AG04450 (cell line): ENCODE measurements around the gene TGFBR3. TPM values are rescaled to one million over a fixed set of nuclear protein-coding genes. Genes with fewer than 3 reads are reported as not detected.

ENCODE experiments used
- CTCF ChIA-PET: fragments of 300-600, 350-600 bp; formaldehyde crosslinking; extraction: SDS; loops from one replicate; lab custom pipeline; 2022; ENCODE audit warnings: antibody characterized with exemption, inconsistent platforms; lab: Charles Lee
- POLR2A ChIA-PET: fragments of 350-600 bp; formaldehyde crosslinking; extraction: SDS; loops from one replicate; lab custom pipeline; 2021; ENCODE audit warnings: antibody characterized with exemption, inconsistent platforms; lab: Yijun Ruan, JAX
- DNase-seq: peaks from one replicate; pipeline ENCODE4 v3.0.0-alpha.2; 2011; ENCODE audit warnings: low read depth, low spot score
- H3K27ac ChIP-seq: one replicate; pipeline ENCODE4 v1.5.1; 2012; ENCODE audit warnings: low read depth, low read length, control low read depth
- H3K27me3 ChIP-seq: one replicate; pipeline ENCODE4 v1.6.0; 2012; ENCODE audit warnings: low read length; ENCODE audit not compliant: control insufficient read depth, insufficient read depth
- H3K4me3 ChIP-seq: 2 replicates; pipeline ENCODE4 v1.5.1; 2011; ENCODE audit warnings: mild to moderate bottlenecking, low read depth, low read length, control low read depth
- H3K9me3 ChIP-seq: 2 replicates; pipeline ENCODE4 v1.5.1; 2012; ENCODE audit warnings: low read length; ENCODE audit not compliant: control insufficient read depth, insufficient read depth
- polyA plus RNA-seq: library from polyadenylated mRNA; depleted of rRNA; stranded (reverse); fragments of >200 nt; gene quantifications from 2 replicates; pipeline ENCODE4 v1.2.3, GENCODE V29; 2011
- TF ChIP-seq, protein P1 (sequence below): IDR thresholded peaks from 2 replicates; pipeline ENCODE4 v1.5.1; 2011; ENCODE audit warnings: low read depth, low read length, control low read depth, inconsistent platforms

The TGFBR3 gene
- polyA plus RNA-seq, 1 experiment = 36.5 TPM

- no peaks in the 10 kb centered on the region for H3K27me3 ChIP-seq
- no peak for DNase-seq
- TF ChIP-seq, protein P1, sequence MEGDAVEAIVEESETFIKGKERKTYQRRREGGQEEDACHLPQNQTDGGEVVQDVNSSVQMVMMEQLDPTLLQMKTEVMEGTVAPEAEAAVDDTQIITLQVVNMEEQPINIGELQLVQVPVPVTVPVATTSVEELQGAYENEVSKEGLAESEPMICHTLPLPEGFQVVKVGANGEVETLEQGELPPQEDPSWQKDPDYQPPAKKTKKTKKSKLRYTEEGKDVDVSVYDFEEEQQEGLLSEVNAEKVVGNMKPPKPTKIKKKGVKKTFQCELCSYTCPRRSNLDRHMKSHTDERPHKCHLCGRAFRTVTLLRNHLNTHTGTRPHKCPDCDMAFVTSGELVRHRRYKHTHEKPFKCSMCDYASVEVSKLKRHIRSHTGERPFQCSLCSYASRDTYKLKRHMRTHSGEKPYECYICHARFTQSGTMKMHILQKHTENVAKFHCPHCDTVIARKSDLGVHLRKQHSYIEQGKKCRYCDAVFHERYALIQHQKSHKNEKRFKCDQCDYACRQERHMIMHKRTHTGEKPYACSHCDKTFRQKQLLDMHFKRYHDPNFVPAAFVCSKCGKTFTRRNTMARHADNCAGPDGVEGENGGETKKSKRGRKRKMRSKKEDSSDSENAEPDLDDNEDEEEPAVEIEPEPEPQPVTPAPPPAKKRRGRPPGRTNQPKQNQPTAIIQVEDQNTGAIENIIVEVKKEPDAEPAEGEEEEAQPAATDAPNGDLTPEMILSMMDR = no peak
- peaks cover 3% of the 10 kb centered on the region; the same call in 1 of the 2 replicates for H3K9me3 ChIP-seq
- ChIA-PET POLR2A (interaction anchor here (1.2 kb wide), 1 partner anchor 144 kb away, joined by 3 read pairs; the partner anchor contains the start of gene TGFBR3), CTCF (interaction anchor here (0.6 kb wide), 1 partner anchor 230 kb away, joined by 6 read pairs; no protein-coding TSS in a partner anchor)
- H3K4me3 ChIP-seq = no peak overlapping the region
- H3K27ac ChIP-seq = no peak overlapping the region
Measured at GRCh38 chr1:91741906-91742305, 144.0 kb downstream of the TGFBR3 start.

- no peak overlapping the region for H3K27ac ChIP-seq
- H3K4me3 ChIP-seq = no peak overlapping the region
- DNase-seq = no peak
- POLR2A ChIA-PET = interaction anchor here (1.2 kb wide), 1 partner anchor 145 kb away, joined by 3 read pairs; the partner anchor contains the start of gene TGFBR3
- H3K9me3 ChIP-seq = no peaks in the 10 kb centered on the region
- CTCF ChIA-PET = no interaction called here
- H3K27me3 ChIP-seq = no peaks in the 10 kb centered on the region
- TF ChIP-seq, protein P1 = no peak
Measured at GRCh38 chr1:91741301-91741700, 144.7 kb downstream of the TGFBR3 start.

DNA sequence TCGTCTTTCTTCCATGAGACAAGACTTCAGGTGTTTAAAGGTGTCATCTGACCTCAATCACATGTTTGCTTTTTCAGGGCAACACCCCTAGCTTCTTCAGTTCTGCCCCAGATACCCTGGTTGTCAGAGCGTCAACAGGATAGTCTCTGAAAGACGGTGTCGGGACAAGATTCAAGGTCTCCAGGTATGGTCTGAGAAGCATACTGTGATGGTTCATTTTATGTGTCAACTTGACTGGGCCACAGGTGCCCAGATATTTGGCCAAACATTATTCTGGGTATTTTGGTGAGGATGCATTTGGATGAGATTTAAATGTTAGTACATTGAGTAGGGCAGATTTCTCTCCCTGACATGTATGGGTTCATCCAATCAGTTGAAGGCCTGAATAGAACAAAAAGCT lies 148.3 kb downstream of the TGFBR3 start:
- Histone ChIP-seq H3K9me3 (no peaks in the 10 kb centered on the region), H3K27ac (peak overlapping the region; percentile 57), H3K27me3 (no peaks in the 10 kb centered on the region), H3K4me3 (no peak overlapping the region)
- TF ChIP-seq, protein P1 = no peak
- no peak for DNase-seq
- ChIA-PET CTCF (interaction anchor here (0.6 to 2.1 kb wide), 3 partner anchors 8 to 224 kb away, joined by 3 to 8 read pairs (median 3); no protein-coding TSS in a partner anchor), POLR2A (interaction anchor here (0.8 kb wide), 1 partner anchor 44 kb away, joined by 3 read pairs; no protein-coding TSS in a partner anchor)

DNA sequence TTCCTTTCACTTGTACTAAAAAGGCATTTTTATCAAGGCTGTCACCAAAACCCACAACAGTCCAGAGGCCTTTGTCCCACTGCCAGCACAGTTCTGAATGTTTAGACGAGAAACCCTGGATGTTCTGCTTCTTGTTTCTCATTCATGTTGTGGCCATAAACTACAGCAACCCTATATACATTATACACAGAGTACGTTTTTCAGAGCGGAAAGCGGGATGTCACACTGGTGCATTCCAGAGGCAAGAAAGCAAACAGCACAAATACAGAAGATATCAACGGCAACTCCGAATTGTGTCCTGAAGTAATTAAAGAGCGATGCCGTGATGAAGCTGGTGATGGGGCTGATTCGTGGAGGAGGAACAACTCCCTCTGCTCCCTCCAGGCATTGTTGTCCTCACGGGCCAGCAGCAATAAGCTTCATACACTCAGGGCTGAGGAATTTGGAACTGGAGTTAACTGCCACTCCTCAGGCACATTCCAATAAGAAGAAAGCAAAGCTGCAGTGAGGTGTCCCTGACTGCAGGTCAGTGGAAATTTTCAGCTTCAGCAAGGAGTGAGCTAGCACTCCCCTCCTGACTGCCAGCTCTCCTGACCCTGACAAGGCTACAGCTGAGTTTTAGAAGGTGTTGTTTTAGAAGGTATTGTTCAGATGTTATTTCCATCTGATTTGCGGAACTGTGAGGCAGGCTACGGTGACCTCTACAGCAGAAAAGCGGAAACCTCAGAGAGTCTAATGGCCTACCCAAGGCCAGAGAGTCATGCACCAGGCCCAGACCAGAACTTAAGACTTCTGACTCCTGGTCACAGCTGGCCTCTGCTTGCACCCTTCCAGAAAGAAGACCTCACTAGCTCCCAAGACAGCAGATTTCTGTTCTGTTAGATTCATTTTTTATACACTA lies 149.0 kb downstream of the TGFBR3 start:
- POLR2A ChIA-PET = interaction anchor here (0.6 to 0.8 kb wide), 2 partner anchors 44 to 45 kb away, joined by 3 read pairs; no protein-coding TSS in a partner anchor
- peak overlapping the region; percentile 57 for H3K27ac ChIP-seq

More for the DNA sequence above, 149.0 kb downstream of the TGFBR3 start:
- TF ChIP-seq, protein P1 = no peak
- peak overlapping the region; percentile 3; the same call in 1 of the 2 replicates for H3K4me3 ChIP-seq
- no peak for DNase-seq
- CTCF ChIA-PET = interaction anchor here (0.6 to 2.1 kb wide), 7 partner anchors 9 to 224 kb away, joined by 3 to 8 read pairs (median 3); no protein-coding TSS in a partner anchor
- no peaks in the 10 kb centered on the region for H3K9me3 ChIP-seq
- no peaks in the 10 kb centered on the region for H3K27me3 ChIP-seq
